Measurements from ENCODE around the gene GPSM3.
"Not testable (repeated sequence)": the region's sequence is repeated elsewhere in the genome, so short reads cannot be mapped to it uniquely, and the experiment has no call there.

Gene GPSM3

DNA sequence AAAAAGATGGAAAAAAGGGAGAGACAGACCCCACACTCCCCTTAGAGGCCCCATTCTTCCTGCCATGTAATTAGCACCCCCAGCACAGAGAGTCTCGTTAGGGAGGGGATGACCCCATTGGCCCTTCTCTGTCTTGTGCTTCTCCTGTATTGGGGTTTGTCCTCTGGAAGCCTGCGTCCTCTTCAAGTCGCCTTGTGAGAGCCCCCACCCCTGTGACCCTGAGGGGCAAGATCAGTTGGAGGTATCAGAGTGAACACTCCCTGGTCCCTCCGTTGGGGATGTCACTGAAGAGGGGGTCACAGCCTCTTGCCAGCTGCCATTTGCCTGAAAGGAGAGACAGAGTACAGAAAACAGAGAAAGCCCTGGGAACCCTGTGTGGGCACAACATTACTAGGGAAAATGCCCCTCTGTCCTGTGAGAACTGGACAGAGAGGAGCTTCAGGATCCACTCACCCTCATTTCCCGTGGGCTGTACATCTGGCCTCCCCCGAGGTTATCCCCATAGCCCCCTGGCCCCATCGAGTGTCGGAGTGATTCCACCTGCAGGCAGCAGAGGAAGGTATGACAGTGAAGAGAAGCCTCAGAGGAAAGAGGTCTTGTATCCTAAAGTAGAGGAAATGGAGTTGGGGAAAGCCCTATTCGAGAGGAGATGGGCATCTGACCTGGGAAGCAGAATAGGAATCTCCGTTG is 6.1 kb downstream of the GPSM3 start:
- DNase-seq: not testable (repeated sequence)

- peak; percentile 45 to 78 for DNase-seq
These were observed 6.7 kb downstream of the GPSM3 start for GRCh38 chr6:32185681-32186131.

GRCh38 chr6:32184084-32184640 is 8.3 kb downstream of the GPSM3 start, which contains the start of gene AGER:
TSS of gene AGER (minus strand) at chr6:32184253. CDS start at chr6:32184222, 31 bp downstream.
- DNase-seq: no peak

- no peak for DNase-seq
These were observed 8.9 kb downstream of the GPSM3 start for GRCh38 chr6:32183483-32184083.

GRCh38 chr6:32183030-32183429 is 9.4 kb downstream of the GPSM3 start:
- DNase-seq: no peak

GRCh38 chr6:32182555-32182981 is 9.9 kb downstream of the GPSM3 start:
- no peak for DNase-seq

GRCh38 chr6:32181915-32182529 is 10.4 kb downstream of the GPSM3 start:
- no peak for DNase-seq

GRCh38 chr6:32181148-32181702 is 11.2 kb downstream of the GPSM3 start:
- no peak for DNase-seq

- no peak for DNase-seq
These were observed 12.6 kb downstream of the GPSM3 start for GRCh38 chr6:32179766-32180405.

DNA sequence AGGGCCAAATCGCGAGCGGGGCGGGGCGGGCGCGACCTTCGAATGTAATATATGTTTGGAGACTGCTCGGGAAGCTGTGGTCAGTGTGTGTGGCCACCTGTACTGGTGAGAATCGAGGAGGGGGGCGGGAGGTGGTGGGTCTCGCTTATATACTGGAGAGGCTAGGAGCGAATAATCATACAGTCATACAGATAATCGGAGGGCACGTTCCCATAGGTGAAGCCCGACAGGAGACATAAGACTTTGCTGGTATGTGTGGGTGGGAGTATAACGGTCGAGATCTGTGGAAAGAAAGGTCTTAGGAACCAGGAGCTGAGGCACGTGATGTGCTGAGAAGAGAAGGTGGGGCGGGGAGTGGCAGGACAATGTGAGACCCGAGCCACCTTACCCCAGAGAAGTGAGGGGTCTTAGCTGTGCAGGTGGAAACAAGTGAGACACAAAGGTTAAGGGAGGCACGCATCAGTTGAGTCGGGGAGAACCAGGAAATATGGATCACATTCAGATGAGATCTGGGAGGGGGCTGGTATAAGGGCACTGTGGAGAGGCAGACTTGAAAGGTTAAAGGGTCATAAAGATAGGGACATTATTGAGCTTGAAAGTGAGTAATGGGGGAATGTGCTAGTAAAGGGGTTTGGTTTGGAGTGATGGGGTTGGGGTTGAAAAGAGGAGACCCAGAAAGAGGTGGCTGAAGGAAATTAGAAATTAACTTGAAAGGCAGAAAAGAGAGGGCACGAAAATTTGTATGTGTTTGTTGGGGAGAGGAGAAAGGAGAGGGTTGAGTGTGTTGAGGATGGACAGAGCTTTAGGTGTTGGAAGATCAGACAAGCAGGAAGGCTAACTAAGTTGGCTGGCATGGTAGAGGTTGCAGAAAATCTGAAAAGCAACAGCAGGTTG is 13.6 kb downstream of the GPSM3 start:
- no peak for DNase-seq

DNA sequence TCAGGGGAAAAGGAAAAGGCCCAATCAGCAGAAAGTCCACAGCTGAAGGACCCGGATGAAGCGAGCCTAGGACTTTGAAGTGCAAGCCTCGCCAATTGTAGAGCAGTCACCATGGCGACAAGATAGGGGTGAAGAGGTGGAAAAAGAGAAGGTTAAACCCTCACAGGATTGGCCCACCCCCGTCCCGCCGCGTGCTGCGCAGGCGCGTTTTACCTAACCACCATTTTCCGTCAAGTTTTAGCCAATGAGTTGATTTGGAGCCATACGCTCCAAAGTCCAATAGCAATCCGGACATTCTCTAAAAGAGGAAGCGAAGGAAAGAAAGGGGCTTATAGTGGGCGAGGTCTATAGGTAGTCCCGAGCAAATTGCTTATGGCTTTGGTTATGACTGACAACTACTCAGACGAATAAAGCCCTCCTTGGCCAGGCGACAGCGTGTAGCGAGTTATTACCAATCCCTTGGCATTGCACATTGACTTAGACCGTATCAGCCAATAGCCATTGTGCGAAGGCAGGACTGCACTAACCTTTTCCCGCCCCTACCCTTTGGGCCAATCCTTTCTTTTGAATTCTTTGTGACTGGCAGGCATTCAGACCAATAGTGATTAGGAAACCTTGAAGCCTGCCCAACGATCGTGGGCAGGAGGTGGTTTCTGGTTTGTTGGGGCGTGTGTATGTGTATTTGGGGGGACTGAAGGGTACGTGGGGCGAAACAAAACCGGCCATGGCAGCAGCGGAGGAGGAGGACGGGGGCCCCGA is 14.5 kb downstream of the GPSM3 start, which contains the start of gene RNF5:
Gene RNF5, plus strand, starts transcription at position 618 of the 759 bp plus-strand sequence. Its CDS starts 107 bp downstream, at position 725.
- peak; percentile 98 to 99 for DNase-seq

- DNase-seq: peak in 1 of 2 donors; percentile 70
These were observed 15.2 kb downstream of the GPSM3 start for GRCh38 chr6:32177183-32177787.

- no peak for DNase-seq
These were observed 15.8 kb downstream of the GPSM3 start for GRCh38 chr6:32176476-32177182.

DNA sequence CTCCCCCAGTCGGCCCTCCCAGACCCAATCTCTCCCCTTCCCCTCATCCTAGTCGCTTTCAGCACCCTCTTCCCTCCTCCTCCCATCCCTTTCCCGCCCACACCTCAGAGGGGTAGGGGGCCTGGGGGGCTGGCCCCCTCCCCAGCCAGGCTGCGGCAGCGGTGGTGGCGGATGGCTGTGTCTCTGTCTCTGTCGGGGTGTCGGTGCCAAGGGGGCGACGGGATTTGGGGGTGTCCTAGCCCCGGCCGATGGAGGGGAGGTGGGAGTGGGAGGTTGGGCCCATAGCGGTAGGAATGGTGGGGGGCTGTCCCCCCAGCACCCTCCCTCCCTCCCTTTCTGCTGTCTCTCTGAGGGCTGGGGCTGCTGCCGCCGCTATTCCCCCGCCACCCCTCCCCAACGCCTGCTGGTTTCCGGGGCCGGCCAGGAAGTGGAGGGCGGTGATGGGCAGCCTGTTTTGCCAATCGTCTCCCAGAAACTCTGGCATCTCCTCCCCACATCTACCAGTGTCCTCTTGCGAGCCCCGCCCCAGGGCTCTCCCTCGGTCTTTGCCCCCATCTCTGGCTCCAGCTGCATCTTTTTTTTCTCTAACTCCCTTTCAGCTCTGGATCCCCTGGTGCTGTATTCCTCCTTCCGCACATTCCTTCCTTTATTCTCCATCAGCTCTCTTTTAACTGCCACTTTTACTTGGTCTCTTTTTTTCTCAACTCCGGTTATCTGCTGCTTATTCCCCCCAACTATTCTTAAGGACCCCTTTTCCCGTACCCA is 16.6 kb downstream of the GPSM3 start, which contains the start of gene AGPAT1:
Gene AGPAT1, minus strand, starts transcription at position 374 of the 765 bp plus-strand sequence. CDS start 4,588 bp downstream, outside the sequence.
- peak; percentile 95 to 97 for DNase-seq

DNA sequence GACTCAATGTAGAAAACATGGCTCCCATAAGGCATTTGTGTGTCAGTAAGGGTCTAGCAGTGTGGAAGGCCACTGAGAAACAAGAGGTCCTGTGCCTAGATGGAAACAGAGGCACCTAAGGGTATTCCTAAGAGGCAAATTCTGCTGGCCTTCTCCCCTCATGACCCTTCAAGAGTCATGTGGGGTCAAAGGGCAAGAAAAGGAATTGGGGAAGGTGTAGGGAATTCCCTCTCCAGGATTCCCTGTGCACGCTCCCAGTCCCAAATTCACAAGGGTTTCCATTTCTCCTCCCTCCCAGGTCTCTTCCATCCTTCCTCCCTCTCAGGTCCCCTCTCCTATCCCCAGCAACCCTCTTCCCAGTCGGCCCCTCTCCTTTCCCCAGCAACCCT is 17.1 kb downstream of the GPSM3 start:
- DNase-seq: no peak

DNA sequence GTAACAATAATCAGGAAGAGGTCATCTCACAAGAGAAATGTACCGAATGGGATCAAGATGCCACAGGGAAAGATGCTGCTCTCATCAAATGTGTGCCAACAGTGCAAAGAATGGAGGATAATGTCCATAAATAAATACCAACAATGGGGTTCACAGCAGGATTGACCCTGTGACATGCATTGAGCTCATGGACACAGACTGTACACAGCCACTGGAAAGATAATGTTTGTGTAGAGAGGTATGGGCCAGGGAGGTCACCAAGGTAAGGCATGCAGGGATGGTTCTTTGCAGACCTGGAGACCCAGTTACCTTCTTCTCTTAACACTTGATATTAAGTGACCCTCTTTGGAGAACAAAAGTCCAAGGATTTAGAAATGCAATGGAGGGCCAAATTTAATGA is 18.0 kb downstream of the GPSM3 start:
- DNase-seq: no peak

GRCh38 chr6:32173051-32173727 is 19.3 kb downstream of the GPSM3 start:
- DNase-seq: no peak

GRCh38 chr6:32171234-32171633 is 21.2 kb downstream of the GPSM3 start:
- DNase-seq: no peak

Measured in CD4-positive, alpha-beta T cell treated with Interferon alpha-2 for 1 hour (primary cell).